ENCODE measurements around the gene ACAA1. TPM values are rescaled to one million over a fixed set of nuclear protein-coding genes. Genes with fewer than 3 reads are reported as not detected.

Gene ACAA1, protein sequence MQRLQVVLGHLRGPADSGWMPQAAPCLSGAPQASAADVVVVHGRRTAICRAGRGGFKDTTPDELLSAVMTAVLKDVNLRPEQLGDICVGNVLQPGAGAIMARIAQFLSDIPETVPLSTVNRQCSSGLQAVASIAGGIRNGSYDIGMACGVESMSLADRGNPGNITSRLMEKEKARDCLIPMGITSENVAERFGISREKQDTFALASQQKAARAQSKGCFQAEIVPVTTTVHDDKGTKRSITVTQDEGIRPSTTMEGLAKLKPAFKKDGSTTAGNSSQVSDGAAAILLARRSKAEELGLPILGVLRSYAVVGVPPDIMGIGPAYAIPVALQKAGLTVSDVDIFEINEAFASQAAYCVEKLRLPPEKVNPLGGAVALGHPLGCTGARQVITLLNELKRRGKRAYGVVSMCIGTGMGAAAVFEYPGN
- polyA plus RNA-seq (2011; rRNA removed) (47.6 and 50.9 TPM in 2 replicates), polyA minus RNA-seq (2011; rRNA and poly(A)+ RNA removed) (39.0 and 51.0 TPM in 2 replicates)

DNA sequence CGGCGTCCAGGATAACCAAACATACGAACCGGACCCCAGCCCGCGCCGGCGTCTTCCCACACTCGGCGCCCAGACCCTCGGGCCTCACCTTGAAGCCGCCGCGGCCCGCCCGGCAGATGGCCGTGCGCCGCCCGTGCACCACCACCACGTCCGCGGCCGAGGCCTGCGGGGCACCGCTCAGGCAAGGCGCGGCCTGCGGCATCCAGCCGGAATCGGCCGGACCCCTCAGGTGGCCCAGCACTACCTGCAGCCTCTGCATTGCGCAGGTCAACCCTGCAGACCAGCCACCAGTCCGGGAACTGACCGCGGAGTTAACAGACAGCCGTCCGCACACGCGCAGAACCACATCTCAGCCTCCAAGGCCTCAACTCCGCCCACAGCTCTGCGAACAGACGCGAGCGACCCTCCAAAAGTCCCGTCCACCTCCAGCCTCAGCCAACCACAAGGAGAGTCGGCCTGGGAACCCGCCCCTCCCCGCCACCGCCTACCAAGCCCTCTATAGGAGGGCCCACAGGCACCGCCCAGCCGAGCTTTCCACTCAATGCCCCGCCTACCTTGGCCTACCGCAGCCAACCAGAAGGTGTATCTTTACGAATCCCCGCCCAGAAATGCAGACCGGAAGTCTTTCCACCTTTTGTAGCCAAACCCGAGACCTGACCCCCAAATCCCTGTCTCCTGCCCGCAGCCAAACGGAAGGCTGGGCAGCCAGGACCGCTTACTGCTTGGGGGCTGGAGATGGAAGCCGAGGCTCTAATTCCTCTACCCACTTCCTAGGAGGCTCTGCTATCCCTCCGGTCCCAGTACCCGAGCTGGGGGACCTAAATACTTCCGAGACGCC is at the start of gene ACAA1:
Gene ACAA1, minus strand, starts transcription at position 351 of the 838 bp plus-strand sequence. Its CDS starts 92 bp downstream, at position 259.
- Histone ChIP-seq H3K27me3 (ENCODE audit: control insufficient read depth, insufficient read depth, low read length) (no peaks in the 10 kb centered on the region), H3K9me3 (ENCODE audit: control insufficient read depth, insufficient read depth, low read length) (no peaks in the 10 kb centered on the region; the same call in 1 of the 2 replicates), H3K27ac (ENCODE audit: low read depth, low read length) (peak within 1 kb of the TSS; percentile 89), H3K4me3 (ENCODE audit: low read depth, low read length) (peak within 1 kb of the TSS; percentile 88)
- TF ChIP-seq, protein P1, sequence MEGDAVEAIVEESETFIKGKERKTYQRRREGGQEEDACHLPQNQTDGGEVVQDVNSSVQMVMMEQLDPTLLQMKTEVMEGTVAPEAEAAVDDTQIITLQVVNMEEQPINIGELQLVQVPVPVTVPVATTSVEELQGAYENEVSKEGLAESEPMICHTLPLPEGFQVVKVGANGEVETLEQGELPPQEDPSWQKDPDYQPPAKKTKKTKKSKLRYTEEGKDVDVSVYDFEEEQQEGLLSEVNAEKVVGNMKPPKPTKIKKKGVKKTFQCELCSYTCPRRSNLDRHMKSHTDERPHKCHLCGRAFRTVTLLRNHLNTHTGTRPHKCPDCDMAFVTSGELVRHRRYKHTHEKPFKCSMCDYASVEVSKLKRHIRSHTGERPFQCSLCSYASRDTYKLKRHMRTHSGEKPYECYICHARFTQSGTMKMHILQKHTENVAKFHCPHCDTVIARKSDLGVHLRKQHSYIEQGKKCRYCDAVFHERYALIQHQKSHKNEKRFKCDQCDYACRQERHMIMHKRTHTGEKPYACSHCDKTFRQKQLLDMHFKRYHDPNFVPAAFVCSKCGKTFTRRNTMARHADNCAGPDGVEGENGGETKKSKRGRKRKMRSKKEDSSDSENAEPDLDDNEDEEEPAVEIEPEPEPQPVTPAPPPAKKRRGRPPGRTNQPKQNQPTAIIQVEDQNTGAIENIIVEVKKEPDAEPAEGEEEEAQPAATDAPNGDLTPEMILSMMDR (IDR thresholded peaks at IDR 0.05; ENCODE audit: low read depth, low read length): no peak
- POLR2A ChIA-PET: interaction anchor here (1.0 to 2.2 kb wide), 6 partner anchors 9 to 119 kb away, joined by 3 to 27 read pairs (median 4); partner anchors contain the start of gene OXSR1
- CTCF ChIA-PET: interaction anchor here (0.6 to 2.6 kb wide), 6 partner anchors 110 to 360 kb away, joined by 3 to 13 read pairs (median 6); partner anchors contain the start of genes EXOG and XYLB
- peak; percentile 97 for DNase-seq (ENCODE audit: low read depth, low spot score)

- CTCF ChIA-PET: no interaction called here
These were observed 40.3 kb upstream of the ACAA1 start for GRCh38 chr3:38177181-38177580.

GRCh38 chr3:38173834-38174418 is 37.0 kb upstream of the ACAA1 start:
- TF ChIP-seq, protein P1 (IDR thresholded peaks at IDR 0.05; ENCODE audit: low read depth, low read length): no peak
- CTCF ChIA-PET: no interaction called here
- Histone ChIP-seq H3K9me3 (ENCODE audit: control insufficient read depth, insufficient read depth, low read length) (no peaks in the 10 kb centered on the region), H3K27me3 (ENCODE audit: control insufficient read depth, insufficient read depth, low read length) (no peaks in the 10 kb centered on the region), H3K27ac (ENCODE audit: low read depth, low read length) (peak overlapping the region; percentile 4), H3K4me3 (ENCODE audit: low read depth, low read length) (no peak overlapping the region)
- POLR2A ChIA-PET: no interaction called here
- no peak for DNase-seq (ENCODE audit: low read depth, low spot score)

More at GRCh38 chr3:38177181-38177580, 40.3 kb upstream of the ACAA1 start:
- H3K9me3 ChIP-seq (ENCODE audit: control insufficient read depth, insufficient read depth, low read length): no peaks in the 10 kb centered on the region
- no peak for DNase-seq (ENCODE audit: low read depth, low spot score)
- no peaks in the 10 kb centered on the region for H3K27me3 ChIP-seq (ENCODE audit: control insufficient read depth, insufficient read depth, low read length)
- H3K27ac ChIP-seq (ENCODE audit: low read depth, low read length): no peak overlapping the region
- POLR2A ChIA-PET: interaction anchor here (0.8 kb wide), 1 partner anchor 12 kb away, joined by 3 read pairs; no protein-coding TSS in a partner anchor
- TF ChIP-seq, protein P1 (IDR thresholded peaks at IDR 0.05; ENCODE audit: low read depth, low read length): no peak
- no peak overlapping the region for H3K4me3 ChIP-seq (ENCODE audit: low read depth, low read length)

DNA sequence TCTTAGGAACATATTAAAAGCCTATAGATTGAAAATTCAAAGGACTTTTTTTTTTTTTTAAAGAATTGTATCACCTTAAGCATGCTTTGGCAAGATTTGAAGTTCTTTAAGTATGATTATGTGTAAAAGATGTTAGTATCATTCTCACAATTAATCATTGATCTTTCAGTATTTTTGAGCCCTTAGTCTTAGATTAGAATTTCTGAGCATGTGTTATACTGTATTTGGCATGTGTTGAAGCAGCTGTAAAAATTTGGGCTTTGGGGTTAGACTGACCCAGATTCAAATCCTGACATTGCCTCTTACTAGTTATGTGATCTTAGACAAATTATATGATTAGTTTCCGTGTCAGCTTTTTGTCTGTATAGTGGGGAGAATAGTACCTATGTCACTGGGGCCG is 34.7 kb upstream of the ACAA1 start:
- TF ChIP-seq, protein P1 (IDR thresholded peaks at IDR 0.05; ENCODE audit: low read depth, low read length): no peak
- Histone ChIP-seq H3K9me3 (ENCODE audit: control insufficient read depth, insufficient read depth, low read length) (no peaks in the 10 kb centered on the region), H3K4me3 (ENCODE audit: low read depth, low read length) (no peak overlapping the region), H3K27me3 (ENCODE audit: control insufficient read depth, insufficient read depth, low read length) (no peaks in the 10 kb centered on the region), H3K27ac (ENCODE audit: low read depth, low read length) (no peak overlapping the region)
- no peak for DNase-seq (ENCODE audit: low read depth, low spot score)
- ChIA-PET POLR2A (no interaction called here), CTCF (no interaction called here)

Measured in AG04450 (cell line).